ENCODE results near the gene C2CD4C. TPM values are rescaled to one million over a fixed set of nuclear protein-coding genes. Genes with fewer than 3 reads are reported as not detected.

The C2CD4C gene
- total RNA-seq, 2 donors from 2014 or later: not detected

- no peaks in the 10 kb centered on the region for H3K36me3 Mint-ChIP-seq (ENCODE audit: low read depth)
- DNase-seq: no peak
- H3K27ac Mint-ChIP-seq: no peak overlapping the region
- no peaks in the 10 kb centered on the region for H3K9me3 ChIP-seq (ENCODE audit: control insufficient read depth, low read length, poor library complexity, severe bottlenecking)
- H3K4me1 Mint-ChIP-seq: no peaks in the 10 kb centered on the region
- no peak overlapping the region for H3K4me3 Mint-ChIP-seq
- peaks cover 10% of the 10 kb centered on the region for H3K27me3 Mint-ChIP-seq
- no peak for ATAC-seq
These were observed 35.8 kb upstream of the C2CD4C start for GRCh38 chr19:444677-445210.

- no peak for DNase-seq
- H3K27ac Mint-ChIP-seq: no peak overlapping the region
- H3K36me3 Mint-ChIP-seq (ENCODE audit: low read depth): no peaks in the 10 kb centered on the region
- peaks cover 10% of the 10 kb centered on the region for H3K27me3 Mint-ChIP-seq
- no peaks in the 10 kb centered on the region for H3K4me1 Mint-ChIP-seq
- no peak for ATAC-seq
- H3K9me3 ChIP-seq (ENCODE audit: control insufficient read depth, low read length, poor library complexity, severe bottlenecking): no peaks in the 10 kb centered on the region
- H3K4me3 Mint-ChIP-seq: no peak overlapping the region
These were observed 34.1 kb upstream of the C2CD4C start for GRCh38 chr19:443005-443404.

GRCh38 chr19:442085-442484 lies 33.1 kb upstream of the C2CD4C start:
- ATAC-seq (no peak), DNase-seq (no peak)
- Mint-ChIP-seq H3K36me3 (ENCODE audit: low read depth) (no peaks in the 10 kb centered on the region), H3K27me3 (peaks cover 19% of the 10 kb centered on the region), H3K27ac (no peak overlapping the region), H3K4me3 (no peak overlapping the region), H3K4me1 (no peaks in the 10 kb centered on the region)
- H3K9me3 ChIP-seq (ENCODE audit: control insufficient read depth, low read length, poor library complexity, severe bottlenecking): no peaks in the 10 kb centered on the region

- Mint-ChIP-seq H3K36me3 (ENCODE audit: low read depth) (no peaks in the 10 kb centered on the region), H3K27ac (no peak overlapping the region), H3K4me1 (no peaks in the 10 kb centered on the region), H3K27me3 (peaks cover 21% of the 10 kb centered on the region), H3K4me3 (no peak overlapping the region)
- no peak for DNase-seq
- H3K9me3 ChIP-seq (ENCODE audit: control insufficient read depth, low read length, poor library complexity, severe bottlenecking): no peaks in the 10 kb centered on the region
- no peak for ATAC-seq
These were observed 32.4 kb upstream of the C2CD4C start for GRCh38 chr19:441213-441836.

- H3K27me3 Mint-ChIP-seq: peaks cover 21% of the 10 kb centered on the region
- H3K4me3 Mint-ChIP-seq: no peak overlapping the region
- ATAC-seq (no peak), DNase-seq (no peak)
- no peak overlapping the region for H3K27ac Mint-ChIP-seq
- H3K9me3 ChIP-seq (ENCODE audit: control insufficient read depth, low read length, poor library complexity, severe bottlenecking): no peaks in the 10 kb centered on the region
- H3K36me3 Mint-ChIP-seq (ENCODE audit: low read depth): no peaks in the 10 kb centered on the region
- H3K4me1 Mint-ChIP-seq: no peaks in the 10 kb centered on the region
These were observed 31.7 kb upstream of the C2CD4C start for GRCh38 chr19:440391-441212.

GRCh38 chr19:439167-439900 lies 30.4 kb upstream of the C2CD4C start:
- H3K27me3 Mint-ChIP-seq: peaks cover 21% of the 10 kb centered on the region
- H3K27ac Mint-ChIP-seq: no peak overlapping the region
- H3K36me3 Mint-ChIP-seq (ENCODE audit: low read depth): no peaks in the 10 kb centered on the region
- ATAC-seq: no peak
- DNase-seq: no peak
- peak overlapping the region; percentile 19 for H3K4me3 Mint-ChIP-seq
- H3K4me1 Mint-ChIP-seq: no peaks in the 10 kb centered on the region
- no peaks in the 10 kb centered on the region for H3K9me3 ChIP-seq (ENCODE audit: control insufficient read depth, low read length, poor library complexity, severe bottlenecking)

- no peaks in the 10 kb centered on the region for H3K4me1 Mint-ChIP-seq
- no peak overlapping the region for H3K4me3 Mint-ChIP-seq
- ATAC-seq (no peak), DNase-seq (no peak)
- H3K36me3 Mint-ChIP-seq (ENCODE audit: low read depth): no peaks in the 10 kb centered on the region
- H3K9me3 ChIP-seq (ENCODE audit: control insufficient read depth, low read length, poor library complexity, severe bottlenecking): no peaks in the 10 kb centered on the region
- H3K27me3 Mint-ChIP-seq: peaks cover 21% of the 10 kb centered on the region
- no peak overlapping the region for H3K27ac Mint-ChIP-seq
These were observed 29.5 kb upstream of the C2CD4C start for GRCh38 chr19:438416-438958.

GRCh38 chr19:437041-437440 lies 28.1 kb upstream of the C2CD4C start:
- DNase-seq (no peak), ATAC-seq (no peak)
- no peaks in the 10 kb centered on the region for H3K36me3 Mint-ChIP-seq (ENCODE audit: low read depth)
- H3K4me1 Mint-ChIP-seq: no peaks in the 10 kb centered on the region
- peaks cover 21% of the 10 kb centered on the region for H3K27me3 Mint-ChIP-seq
- no peaks in the 10 kb centered on the region for H3K9me3 ChIP-seq (ENCODE audit: control insufficient read depth, low read length, poor library complexity, severe bottlenecking)
- no peak overlapping the region for H3K27ac Mint-ChIP-seq
- H3K4me3 Mint-ChIP-seq: no peak overlapping the region

GRCh38 chr19:436413-436950 lies 27.5 kb upstream of the C2CD4C start:
- Mint-ChIP-seq H3K4me1 (no peaks in the 10 kb centered on the region), H3K4me3 (no peak overlapping the region), H3K36me3 (ENCODE audit: low read depth) (no peaks in the 10 kb centered on the region), H3K27me3 (peaks cover 21% of the 10 kb centered on the region), H3K27ac (no peak overlapping the region)
- DNase-seq: no peak
- no peaks in the 10 kb centered on the region for H3K9me3 ChIP-seq (ENCODE audit: control insufficient read depth, low read length, poor library complexity, severe bottlenecking)
- no peak for ATAC-seq

- no peaks in the 10 kb centered on the region for H3K36me3 Mint-ChIP-seq (ENCODE audit: low read depth)
- peaks cover 15% of the 10 kb centered on the region for H3K27me3 Mint-ChIP-seq
- H3K9me3 ChIP-seq (ENCODE audit: control insufficient read depth, low read length, poor library complexity, severe bottlenecking): no peaks in the 10 kb centered on the region
- ATAC-seq (no peak), DNase-seq (no peak)
- no peak overlapping the region for H3K4me3 Mint-ChIP-seq
- H3K27ac Mint-ChIP-seq: no peak overlapping the region
- no peaks in the 10 kb centered on the region for H3K4me1 Mint-ChIP-seq
These were observed 26.9 kb upstream of the C2CD4C start for GRCh38 chr19:435707-436412.

- ATAC-seq: no peak
- Mint-ChIP-seq H3K36me3 (ENCODE audit: low read depth) (no peaks in the 10 kb centered on the region), H3K27ac (no peak overlapping the region), H3K4me1 (no peaks in the 10 kb centered on the region), H3K4me3 (no peak overlapping the region), H3K27me3 (peaks cover 12% of the 10 kb centered on the region)
- DNase-seq: no peak
- H3K9me3 ChIP-seq (ENCODE audit: control insufficient read depth, low read length, poor library complexity, severe bottlenecking): no peaks in the 10 kb centered on the region
These were observed 26.2 kb upstream of the C2CD4C start for GRCh38 chr19:435056-435706.
